Measurements from ENCODE around the gene PPP3CA. TPM values are rescaled to one million over a fixed set of nuclear protein-coding genes. Genes with fewer than 3 reads are reported as not detected.

Gene PPP3CA
- total and polyA plus RNA-seq, 2 experiments from 2014 or later: 42.3 to 42.8 TPM

DNA sequence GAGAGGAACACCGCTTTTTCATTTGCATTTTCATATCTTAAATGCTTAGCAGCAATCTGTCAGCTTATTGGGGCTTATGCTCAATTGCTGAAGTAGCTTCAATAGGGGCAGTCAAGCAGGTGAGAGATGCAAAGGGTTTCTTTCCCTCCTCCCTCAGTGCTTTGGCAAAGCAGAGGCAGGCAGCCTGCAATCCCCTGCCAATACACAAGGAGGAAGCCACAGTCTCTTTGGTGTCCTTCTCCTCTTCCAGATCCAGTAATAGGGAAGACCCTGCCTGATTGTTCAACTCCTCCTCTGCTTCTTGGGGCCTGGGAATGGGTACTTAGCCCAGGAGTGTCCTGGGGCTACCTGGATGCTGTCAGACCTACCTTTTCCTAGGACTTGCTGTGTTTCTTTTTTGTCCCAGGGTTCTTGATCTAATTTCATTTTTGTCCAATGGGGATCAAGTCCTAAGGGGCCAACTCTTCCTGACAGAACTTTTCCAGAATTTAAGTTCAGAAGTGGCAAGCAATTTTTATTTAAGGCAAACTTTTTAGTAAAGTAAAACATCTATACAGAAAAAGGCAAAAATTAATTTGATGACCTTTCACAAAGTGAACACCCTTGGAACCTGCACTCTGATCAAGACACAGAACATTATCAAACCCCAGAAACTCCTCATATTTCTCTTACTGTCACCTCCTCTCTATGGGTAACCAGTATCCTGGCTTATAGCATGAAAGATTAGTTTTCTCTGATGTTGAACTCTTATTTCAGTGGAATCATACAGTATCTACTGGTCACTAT lies 260.3 kb downstream of the PPP3CA start:
- Histone ChIP-seq H3K79me2 (ENCODE audit: insufficient read depth) (no peaks in the 10 kb centered on the region), H3K9ac (no peak overlapping the region), H3K9me2 (ENCODE audit: insufficient read depth) (no peaks in the 10 kb centered on the region), H3K4me3 (no peak overlapping the region), H4K20me1 (ENCODE audit: insufficient read depth) (no peaks in the 10 kb centered on the region), H3K36me3 (ENCODE audit: low read depth) (0 out of 2 replicates have a peak, but pooled peaks cover 8% of the 10 kb centered on the region), H3K4me1 (ENCODE audit: insufficient read depth) (no peaks in the 10 kb centered on the region), H3K9me3 (ENCODE audit: low read depth) (no peaks in the 10 kb centered on the region), H3K27me3 (replicated peaks; ENCODE audit: insufficient read depth) (no peaks in the 10 kb centered on the region), H2AFZ (no peak overlapping the region), H3K4me2 (ENCODE audit: unreplicated experiment) (no peak overlapping the region), H3F3A (ENCODE audit: insufficient read depth) (no peaks in the 10 kb centered on the region), H3K27ac (no peak overlapping the region)
- DNase-seq: no peak
- 85 to 100% methylated on average over 1 of the region's 1 CpG for WGBS, 2 experiments (ENCODE audit: low coverage in 1 of 2, low lambda C conversion rate in 2 of 2, missing lambda C conversion rate in 2 of 2)
- TF ChIP-seq EZH2phosphoT487 (IDR thresholded peaks at IDR 0.05; ENCODE audit: insufficient read depth, low read depth) (no peak), EZH2 (IDR thresholded peaks at IDR 0.05; ENCODE audit: insufficient read depth, poor library complexity, severe bottlenecking) (no peak)
- in situ Hi-C loops (cut with MboI): no loop called here

DNA sequence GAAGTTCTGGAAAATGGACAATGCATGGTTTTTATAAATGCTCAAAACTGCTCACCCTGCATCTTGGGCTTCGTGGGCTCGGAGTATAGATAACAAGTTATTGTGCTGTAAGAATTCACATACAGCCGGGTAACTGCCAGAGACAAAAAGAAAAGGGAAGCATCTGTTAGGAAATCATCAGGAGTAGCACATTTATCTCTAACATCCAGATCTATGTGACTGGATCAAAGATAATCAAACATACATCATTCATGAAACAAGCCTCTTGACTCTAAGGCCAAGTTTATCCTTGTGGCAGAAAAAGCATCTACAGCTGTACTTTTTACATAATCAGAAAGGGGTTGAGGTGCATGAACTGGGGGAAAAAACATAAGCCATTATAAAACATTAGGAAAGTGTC lies 264.2 kb downstream of the PPP3CA start:
- no peak for DNase-seq
- H3F3A ChIP-seq (ENCODE audit: insufficient read depth): no peaks in the 10 kb centered on the region
- no peaks in the 10 kb centered on the region for H3K9me3 ChIP-seq (ENCODE audit: low read depth)
- H3K4me1 ChIP-seq (ENCODE audit: insufficient read depth): no peaks in the 10 kb centered on the region
- no peaks in the 10 kb centered on the region for H3K9me2 ChIP-seq (ENCODE audit: insufficient read depth)
- WGBS, 2 experiments (ENCODE audit: low coverage in 1 of 2, low lambda C conversion rate in 2 of 2, missing lambda C conversion rate in 2 of 2): 96 to 97% methylated on average over 3 of the region's 3 CpGs
- 0 out of 2 replicates have a peak, but pooled peaks cover 9% of the 10 kb centered on the region for H3K36me3 ChIP-seq (ENCODE audit: low read depth)
- H3K27me3 ChIP-seq (replicated peaks; ENCODE audit: insufficient read depth): no peaks in the 10 kb centered on the region
- in situ Hi-C loops (cut with MboI): no loop called here
- no peak overlapping the region for H3K27ac ChIP-seq
- TF ChIP-seq EZH2 (IDR thresholded peaks at IDR 0.05; ENCODE audit: insufficient read depth, poor library complexity, severe bottlenecking) (no peak), EZH2phosphoT487 (IDR thresholded peaks at IDR 0.05; ENCODE audit: insufficient read depth, low read depth) (no peak)
- no peak overlapping the region for H3K9ac ChIP-seq
- H2AFZ ChIP-seq: no peak overlapping the region
- H3K79me2 ChIP-seq (ENCODE audit: insufficient read depth): no peaks in the 10 kb centered on the region
- H3K4me2 ChIP-seq (ENCODE audit: unreplicated experiment): no peak overlapping the region
- no peaks in the 10 kb centered on the region for H4K20me1 ChIP-seq (ENCODE audit: insufficient read depth)
- H3K4me3 ChIP-seq: no peak overlapping the region

DNA sequence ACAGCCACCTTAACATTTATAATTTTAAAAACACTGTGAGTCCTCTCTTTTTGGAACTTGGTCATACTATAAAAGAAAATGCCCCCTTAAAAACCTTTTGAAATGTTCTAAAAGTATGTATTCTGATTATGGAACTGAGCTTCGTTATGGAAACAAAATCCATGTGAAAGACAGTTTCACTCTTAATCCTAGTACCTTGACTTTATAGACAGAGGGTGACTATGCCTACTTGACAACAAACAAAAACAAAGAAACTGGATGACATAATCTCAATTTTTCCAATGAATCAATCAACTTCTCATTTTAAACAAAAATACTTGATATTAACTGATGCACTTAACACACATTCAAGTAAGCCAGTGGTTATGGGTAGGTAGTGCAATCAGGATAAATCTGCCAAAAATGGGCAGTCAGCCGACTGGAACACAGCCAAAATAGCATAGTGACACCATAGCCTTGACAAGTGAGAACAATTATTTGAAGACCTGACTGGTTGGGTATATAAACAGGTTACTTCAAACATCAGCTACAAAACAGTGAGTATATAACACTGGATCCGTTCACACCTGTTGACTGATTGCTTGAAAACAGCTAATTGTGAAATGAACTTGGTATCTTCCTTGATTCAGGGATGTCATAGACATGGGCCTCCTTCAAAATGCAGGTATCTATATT lies 265.5 kb downstream of the PPP3CA start:
- no peak overlapping the region for H3K4me3 ChIP-seq
- no peaks in the 10 kb centered on the region for H3K9me3 ChIP-seq (ENCODE audit: low read depth)
- no peaks in the 10 kb centered on the region for H3F3A ChIP-seq (ENCODE audit: insufficient read depth)
- TF ChIP-seq EZH2 (IDR thresholded peaks at IDR 0.05; ENCODE audit: insufficient read depth, poor library complexity, severe bottlenecking) (no peak), EZH2phosphoT487 (IDR thresholded peaks at IDR 0.05; ENCODE audit: insufficient read depth, low read depth) (no peak)
- 0 out of 2 replicates have a peak, but pooled peaks cover 9% of the 10 kb centered on the region for H3K36me3 ChIP-seq (ENCODE audit: low read depth)
- no peak overlapping the region for H2AFZ ChIP-seq
- no peak overlapping the region for H3K9ac ChIP-seq
- no peaks in the 10 kb centered on the region for H4K20me1 ChIP-seq (ENCODE audit: insufficient read depth)
- WGBS, 2 experiments (ENCODE audit: low coverage in 1 of 2, low lambda C conversion rate in 2 of 2, missing lambda C conversion rate in 2 of 2): 75 to 81% methylated on average over 3 of the region's 3 CpGs
- H3K4me2 ChIP-seq (ENCODE audit: unreplicated experiment): no peak overlapping the region
- no peaks in the 10 kb centered on the region for H3K9me2 ChIP-seq (ENCODE audit: insufficient read depth)
- no peak for DNase-seq
- H3K4me1 ChIP-seq (ENCODE audit: insufficient read depth): no peaks in the 10 kb centered on the region
- in situ Hi-C loops (cut with MboI): no loop called here
- no peak overlapping the region for H3K27ac ChIP-seq
- H3K79me2 ChIP-seq (ENCODE audit: insufficient read depth): no peaks in the 10 kb centered on the region
- H3K27me3 ChIP-seq (replicated peaks; ENCODE audit: insufficient read depth): no peaks in the 10 kb centered on the region

DNA sequence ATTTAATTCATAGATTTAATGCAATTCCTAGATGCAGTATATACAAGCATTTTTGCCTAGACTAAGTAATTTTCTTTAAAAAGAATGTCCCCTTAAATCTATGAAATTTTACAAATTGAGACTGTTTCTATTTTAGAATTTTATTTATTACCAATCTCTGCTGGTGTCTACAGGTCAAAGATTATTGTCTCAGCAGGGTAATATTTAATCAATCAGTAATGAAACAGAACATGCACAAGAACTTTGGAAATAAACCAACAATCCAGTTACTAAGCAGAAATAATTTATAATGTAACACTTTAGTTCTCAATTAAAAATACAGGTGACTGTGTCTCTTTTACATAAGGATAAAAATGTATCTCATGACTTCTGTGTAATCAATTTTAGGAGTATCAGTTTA lies 266.2 kb downstream of the PPP3CA start:
- TF ChIP-seq EZH2phosphoT487 (IDR thresholded peaks at IDR 0.05; ENCODE audit: insufficient read depth, low read depth) (no peak), EZH2 (IDR thresholded peaks at IDR 0.05; ENCODE audit: insufficient read depth, poor library complexity, severe bottlenecking) (no peak)
- Histone ChIP-seq H3K79me2 (ENCODE audit: insufficient read depth) (no peaks in the 10 kb centered on the region), H3F3A (ENCODE audit: insufficient read depth) (no peaks in the 10 kb centered on the region), H3K9ac (no peak overlapping the region), H3K27me3 (replicated peaks; ENCODE audit: insufficient read depth) (no peaks in the 10 kb centered on the region), H3K4me1 (ENCODE audit: insufficient read depth) (no peaks in the 10 kb centered on the region), H3K9me2 (ENCODE audit: insufficient read depth) (no peaks in the 10 kb centered on the region), H3K27ac (no peak overlapping the region), H3K4me3 (no peak overlapping the region), H3K36me3 (ENCODE audit: low read depth) (peaks cover 9% of the 10 kb centered on the region; the same call in 1 of the 2 replicates), H2AFZ (no peak overlapping the region), H4K20me1 (ENCODE audit: insufficient read depth) (no peaks in the 10 kb centered on the region), H3K9me3 (ENCODE audit: low read depth) (no peaks in the 10 kb centered on the region), H3K4me2 (ENCODE audit: unreplicated experiment) (no peak overlapping the region)
- in situ Hi-C loops (cut with MboI): no loop called here
- DNase-seq: no peak
